GM12878 (cell line): ENCODE results near the gene JKAMP. TPM values are rescaled to one million over a fixed set of nuclear protein-coding genes. Genes with fewer than 3 reads are reported as not detected.

ENCODE experiments used
- ATAC-seq: fragments of 200-7000 bp; cut with Tn5 transposase; 3 replicates; pipeline ENCODE4 v1.9.1; 2020; ENCODE audit warnings: mild to moderate bottlenecking, moderate library complexity
- BruUV-seq: library from RNA; stranded (reverse); fragments of 400-500 nt; replicated peaks from 2 replicates; lab custom pipeline; 2021; lab: Mats Ljungman, UMichigan
- CTCF ChIA-PET: fragments of 300-600 bp; sonication (Branson Sonifier 250); formaldehyde crosslinking; extraction: SDS; loops from one replicate; lab custom pipeline; 2021; ENCODE audit warnings: inconsistent platforms; lab: Yijun Ruan, JAX
- POLR2A ChIA-PET: fragments of 350-600 bp; formaldehyde crosslinking; extraction: SDS; loops from one replicate; lab custom pipeline; 2021; ENCODE audit warnings: inconsistent platforms; lab: Charles Lee
- RAD21 ChIA-PET: fragments of 300-600 bp; sonication (Branson Sonifier 250); formaldehyde crosslinking; loops from one replicate; lab custom pipeline; 2023; ENCODE audit warnings: antibody characterized with exemption; ENCODE audit not compliant: unreplicated experiment; lab: Charles Lee
- SMC1A ChIA-PET: fragments of 300-600 bp; sonication (Branson Sonifier 250); formaldehyde crosslinking; loops from one replicate; lab custom pipeline; 2023; ENCODE audit not compliant: unreplicated experiment, uncharacterized antibody; lab: Charles Lee
- DNase-seq: peaks from one replicate; pipeline ENCODE4 v3.0.0-alpha.2; 2011; ENCODE audit warnings: low read depth, low spot score
- FAIRE-seq: peaks from 3 replicates; lab custom pipeline; 2011; peaks lifted over from hg19 to GRCh38; lab: Jason Lieb, UNC
- H2AFZ ChIP-seq: 2 replicates; pipeline ENCODE4 v1.6.0; 2011; ENCODE audit warnings: low read depth, low read length, control low read depth; ENCODE audit not compliant: control insufficient read depth
- H3K27ac ChIP-seq: 2 replicates; pipeline ENCODE4 v1.5.1; 2011; ENCODE audit warnings: control low read depth; ENCODE audit not compliant: control insufficient read depth, insufficient read depth
- H3K27me3 ChIP-seq, 2 experiments: replicated peaks in 1 of 2; 2 replicates each; pipeline versions ENCODE4 v1.6.0 to v1.6.1; 2011; ENCODE audit warnings: low read length in 1 of 2; ENCODE audit not compliant: control insufficient read depth in 2 of 2, insufficient read depth in 2 of 2
- H3K36me3 ChIP-seq, 2 experiments: 2 replicates each; pipeline ENCODE4 v1.5.1; 2011; ENCODE audit warnings: low read length in 1 of 2; ENCODE audit not compliant: control insufficient read depth in 2 of 2, insufficient read depth in 2 of 2
- H3K4me1 ChIP-seq: 2 replicates; pipeline ENCODE4 v1.6.1; 2011; ENCODE audit warnings: mild to moderate bottlenecking, low read length, moderate library complexity, mixed read lengths; ENCODE audit not compliant: control insufficient read depth, insufficient read depth
- H3K4me2 ChIP-seq: 2 replicates; pipeline ENCODE4 v1.6.0; 2011; ENCODE audit warnings: control low read depth; ENCODE audit not compliant: control insufficient read depth, insufficient read depth
- H3K4me3 ChIP-seq: fragments of 200-600 bp; sonication (generic); 2 replicates; pipeline ENCODE4 v1.5.1; 2016
- H3K79me2 ChIP-seq: 2 replicates; pipeline ENCODE4 v1.6.0; 2011; ENCODE audit warnings: low read length; ENCODE audit not compliant: control insufficient read depth, insufficient read depth
- H3K9ac ChIP-seq: 2 replicates; pipeline ENCODE4 v1.8.0; 2011; ENCODE audit warnings: low read length, control low read depth, mixed read lengths; ENCODE audit not compliant: control insufficient read depth, insufficient read depth
- H3K9me3 ChIP-seq: replicated peaks from 3 replicates; pipeline ENCODE4 v1.5.1; 2011; ENCODE audit warnings: mild to moderate bottlenecking, low read length; ENCODE audit not compliant: control insufficient read depth, insufficient read depth
- H4K20me1 ChIP-seq: 2 replicates; pipeline ENCODE4 v1.6.0; 2011; ENCODE audit not compliant: control insufficient read depth, insufficient read depth
- RAD51 ChIP-seq: fragments of 450-650 bp; IDR thresholded peaks from 2 replicates; pipeline ENCODE4 v1.6.1; 2016; ENCODE audit warnings: moderate library complexity, mild to moderate bottlenecking, inconsistent platforms
- RELA ChIP-seq: fragments of 450-650 bp; IDR thresholded peaks from 2 replicates; pipeline ENCODE4 v1.8.0; 2014; ENCODE audit warnings: borderline replicate concordance; ENCODE audit not compliant: partially characterized antibody
- SMC3 ChIP-seq: IDR thresholded peaks from 2 replicates; pipeline ENCODE4 v1.6.1; 2011; ENCODE audit warnings: low read length, improper control_type of control experiment, borderline replicate concordance
- TCF12 ChIP-seq: IDR thresholded peaks from 2 replicates; pipeline ENCODE4 v1.6.1; 2011; ENCODE audit warnings: low read depth, mild to moderate bottlenecking, low read length
- WGBS: methylation state at CpG from one replicate; pipeline ENCODE4 v1.1.6; 2016; ENCODE audit warnings: low lambda C conversion rate; ENCODE audit not compliant: insufficient replicate concordance, insufficient coverage; ENCODE audit errors: missing lambda C conversion rate; 5-methylcytosine and 5-hydroxymethylcytosine counted together
- in situ Hi-C: fragments of 300-500 bp; cut with MboI; formaldehyde crosslinking; loops from 9 replicates; pipeline ENCODE4 v1.14.3; 2018; ENCODE audit warnings: mixed read lengths
- intact Hi-C: fragments of 100-400 bp; cut with micrococcal nuclease; formaldehyde crosslinking; loops from one replicate; pipeline ENCODE4 v1.14.2; 2022; ENCODE audit not compliant: unreplicated experiment
- polyA plus RNA-seq, 11 experiments: library from polyadenylated mRNA; depleted of rRNA in 4 of 11; unstranded in 6 of 11; stranded (reverse) in 5 of 11; fragments of >200 nt; fragmentation: Nextera tagmentation in 4 of 11; fragmentation: Illumina TruSeq in 1 of 11; extraction: Ambion mirVana in 4 of 11; extraction: Trizol in 1 of 11; gene quantifications; 1 replicate in 1 of 11; 2 replicates in 10 of 11; pipeline versions ENCODE4 v1.2.1 to v1.2.3, GENCODE V29; 2011 to 2016; ENCODE audit warnings: inconsistent platforms in 2 of 11, missing spikeins in 2 of 11, low read depth in 1 of 11
- total RNA-seq, 4 experiments: library from RNA; depleted of rRNA in 3 of 4; stranded (reverse); fragments of >200 nt in 3 of 4; fragmentation: Illumina TruSeq in 1 of 4; extraction: Trizol in 1 of 4; gene quantifications; 2 replicates each; pipeline versions ENCODE4 v1.2.1 to v1.2.3, GENCODE V29; 2013 to 2021
- TF ChIP-seq, protein P1 (sequence below): fragments of 450-650 bp; IDR thresholded peaks from 2 replicates; pipeline ENCODE4 v1.6.1; 2018; ENCODE audit warnings: borderline replicate concordance, mild to moderate bottlenecking; ENCODE audit not compliant: partially characterized antibody

The JKAMP gene
- total and polyA plus RNA-seq, 10 of the 15 experiments (the other 5 are each of a cell fraction or from before 2014, with no cell fraction given) = 18.2 to 129 (median 46.6) TPM

DNA sequence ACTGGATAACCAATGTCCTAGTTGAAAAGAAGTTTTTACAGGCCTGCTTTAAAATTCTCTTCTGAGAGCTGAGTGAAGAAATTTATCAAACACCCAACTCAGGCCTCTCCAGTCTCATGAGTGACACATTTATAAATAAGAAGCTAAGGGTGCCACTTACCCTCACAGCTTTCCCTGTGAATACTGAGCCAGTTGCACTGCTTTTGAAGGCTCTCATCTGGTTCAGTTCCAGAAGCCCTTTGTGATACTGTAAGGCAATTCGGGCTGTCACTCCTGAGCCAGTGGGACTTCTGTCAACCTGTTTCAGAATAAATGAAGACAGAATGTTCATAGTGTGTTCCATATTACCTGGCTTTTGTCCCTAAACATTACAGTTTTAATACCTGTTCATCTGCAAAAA, 8.6 kb upstream of the JKAMP start:
- no peak overlapping the region for H3K4me2 ChIP-seq
- FAIRE-seq (no peak), ATAC-seq (no peak), DNase-seq (no peak)
- no TSS peak for BruUV-seq
- SMC1A ChIA-PET = interaction anchor here (1.5 kb wide), 2 partner anchors 11 to 24 kb away, joined by 3 to 5 read pairs; no protein-coding TSS in a partner anchor
- CTCF ChIA-PET = interaction anchor here (0.9 to 1.0 kb wide), 2 partner anchors 32 to 351 kb away, joined by 3 to 4 read pairs; no protein-coding TSS in a partner anchor
- no peak overlapping the region for H2AFZ ChIP-seq
- intact Hi-C loops (no loop called here), in situ Hi-C loops (loop anchor here (25.0 kb wide), 1 partner anchor 687 kb away; the partner anchor contains the start of gene DHRS7)
- no peak overlapping the region for H3K27ac ChIP-seq
- no peak for TF ChIP-seq RELA
- TF ChIP-seq TCF12 = no peak
- TF ChIP-seq, protein P1, sequence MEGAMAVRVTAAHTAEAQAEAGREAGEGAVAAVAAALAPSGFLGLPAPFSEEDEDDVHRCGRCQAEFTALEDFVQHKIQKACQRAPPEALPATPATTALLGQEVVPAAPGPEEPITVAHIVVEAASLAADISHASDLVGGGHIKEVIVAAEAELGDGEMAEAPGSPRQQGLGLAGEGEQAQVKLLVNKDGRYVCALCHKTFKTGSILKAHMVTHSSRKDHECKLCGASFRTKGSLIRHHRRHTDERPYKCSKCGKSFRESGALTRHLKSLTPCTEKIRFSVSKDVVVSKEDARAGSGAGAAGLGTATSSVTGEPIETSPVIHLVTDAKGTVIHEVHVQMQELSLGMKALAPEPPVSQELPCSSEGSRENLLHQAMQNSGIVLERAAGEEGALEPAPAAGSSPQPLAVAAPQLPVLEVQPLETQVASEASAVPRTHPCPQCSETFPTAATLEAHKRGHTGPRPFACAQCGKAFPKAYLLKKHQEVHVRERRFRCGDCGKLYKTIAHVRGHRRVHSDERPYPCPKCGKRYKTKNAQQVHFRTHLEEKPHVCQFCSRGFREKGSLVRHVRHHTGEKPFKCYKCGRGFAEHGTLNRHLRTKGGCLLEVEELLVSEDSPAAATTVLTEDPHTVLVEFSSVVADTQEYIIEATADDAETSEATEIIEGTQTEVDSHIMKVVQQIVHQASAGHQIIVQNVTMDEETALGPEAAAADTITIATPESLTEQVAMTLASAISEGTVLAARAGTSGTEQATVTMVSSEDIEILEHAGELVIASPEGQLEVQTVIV = no peak
- no peak for TF ChIP-seq RAD51
- no peak for TF ChIP-seq SMC3
- peaks cover 5% of the 10 kb centered on the region for H3K79me2 ChIP-seq
- H3K4me3 ChIP-seq = no peak overlapping the region
- no peak overlapping the region for H3K9ac ChIP-seq
- H3K4me1 ChIP-seq = peaks cover 2% of the 10 kb centered on the region; the same call in 1 of the 2 replicates
- WGBS = 92% methylated on average over 1 of the region's 1 CpG
- RAD21 ChIA-PET = no interaction called here
- no peaks in the 10 kb centered on the region for H3K27me3 ChIP-seq
- H3K36me3 ChIP-seq = peaks cover 2 to 7% of the 10 kb centered on the region in 2 experiments; a peak in 2 of 4 replicates
- no peaks in the 10 kb centered on the region for H4K20me1 ChIP-seq
- POLR2A ChIA-PET = no interaction called here
- no peaks in the 10 kb centered on the region for H3K9me3 ChIP-seq
